Right ventricle myocardium inferior (tissue), 1 donor: ENCODE measurements around the gene NGDN. TPM values are rescaled to one million over a fixed set of nuclear protein-coding genes. Genes with fewer than 3 reads are reported as not detected.

ENCODE experiments used
- ATAC-seq: fragments of 200-7000 bp; cut with Tn5 transposase; one replicate; pipeline ENCODE4 v1.9.1; 2020; ENCODE audit warnings: mild to moderate bottlenecking, moderate library complexity
- DNase-seq: peaks from one replicate; pipeline ENCODE4 v3.0.0; 2021; ENCODE audit errors: missing footprints
- intact Hi-C: fragments of 100-400 bp; cut with DNase I; formaldehyde crosslinking; loops from one replicate; pipeline ENCODE4 v1.11.0; 2022
- total RNA-seq: library from RNA; stranded (reverse); fragmentation: NEBNext Ultra II Directional; extraction: Animal tissue kit (Norgen Biotek cat#: 25700); gene quantifications from one replicate; pipeline ENCODE4 v1.2.1, GENCODE V29; 2021
- donor health status: DM: no; HTN: yes; CAD: no; lungs with severe emphysema.

Gene NGDN
- total RNA-seq, 1 donor from 2014 or later, result 19.8 TPM

GRCh38 chr14:23513005-23513817 lies 43.7 kb downstream of the NGDN start:
- intact Hi-C loops, result no loop called here
- DNase-seq (no peak), ATAC-seq (no peak)

DNA sequence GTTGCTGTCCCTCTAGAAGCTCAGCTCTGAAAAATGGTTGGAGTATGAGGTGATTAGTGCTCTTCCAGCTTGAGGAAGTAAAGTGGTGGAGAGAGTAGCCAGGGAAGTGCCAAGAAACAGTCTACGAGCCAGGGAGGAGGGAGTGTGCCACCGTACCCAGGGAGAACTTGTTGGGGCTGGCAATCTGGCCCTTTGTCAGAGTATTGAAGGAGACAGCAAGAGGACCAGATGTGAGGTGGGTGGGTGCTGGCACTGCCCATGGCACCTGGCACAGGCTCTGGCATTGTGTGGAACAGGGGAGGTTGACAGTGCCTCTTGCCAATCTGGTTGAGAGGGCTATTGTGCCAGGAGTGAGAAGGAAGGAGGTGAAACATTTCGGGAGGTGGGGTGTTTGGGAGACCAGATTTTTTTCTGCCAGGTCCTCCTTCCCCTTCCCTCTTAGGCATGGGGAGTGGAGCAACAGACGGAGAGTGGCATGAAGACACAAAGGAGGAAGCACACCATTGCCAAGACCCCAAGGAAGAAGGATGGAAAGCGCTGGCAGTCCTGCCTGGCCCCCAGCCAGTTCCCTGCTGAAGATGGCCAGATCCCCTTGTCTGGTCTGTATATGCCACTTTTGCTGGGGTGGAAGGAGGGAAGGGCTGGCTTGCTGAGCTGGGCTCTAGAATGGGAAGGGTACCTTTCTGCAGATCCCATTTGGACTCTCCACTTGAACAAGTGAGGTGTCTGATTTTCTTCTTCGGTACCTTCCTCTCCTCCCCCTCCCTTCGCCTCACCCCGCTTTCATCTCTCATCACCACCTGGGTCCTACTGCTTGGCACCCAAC lies 44.5 kb downstream of the NGDN start:
- DNase-seq (no peak), ATAC-seq (no peak)
- intact Hi-C loops, result no loop called here

DNA sequence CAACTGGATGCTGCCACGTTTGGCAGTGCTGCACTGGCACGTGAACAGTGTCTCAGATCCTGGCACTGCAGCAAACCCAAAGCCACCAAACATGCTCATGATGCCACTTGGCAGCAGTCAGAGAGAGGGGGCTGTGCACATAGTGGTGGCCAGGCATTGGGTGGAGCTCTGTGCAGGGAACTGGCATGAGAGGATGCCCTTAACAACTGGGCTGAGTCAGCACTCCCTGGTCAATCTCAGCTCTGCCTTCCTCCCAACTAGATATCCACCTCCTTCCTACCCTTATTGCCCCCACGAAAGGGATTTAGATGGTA lies 45.1 kb downstream of the NGDN start:
- intact Hi-C loops, result no loop called here
- DNase-seq (no peak), ATAC-seq (peak; percentile 27)

GRCh38 chr14:23517650-23518326 lies 48.3 kb downstream of the NGDN start:
- intact Hi-C loops, result no loop called here
- ATAC-seq (no peak), DNase-seq (no peak)

DNA sequence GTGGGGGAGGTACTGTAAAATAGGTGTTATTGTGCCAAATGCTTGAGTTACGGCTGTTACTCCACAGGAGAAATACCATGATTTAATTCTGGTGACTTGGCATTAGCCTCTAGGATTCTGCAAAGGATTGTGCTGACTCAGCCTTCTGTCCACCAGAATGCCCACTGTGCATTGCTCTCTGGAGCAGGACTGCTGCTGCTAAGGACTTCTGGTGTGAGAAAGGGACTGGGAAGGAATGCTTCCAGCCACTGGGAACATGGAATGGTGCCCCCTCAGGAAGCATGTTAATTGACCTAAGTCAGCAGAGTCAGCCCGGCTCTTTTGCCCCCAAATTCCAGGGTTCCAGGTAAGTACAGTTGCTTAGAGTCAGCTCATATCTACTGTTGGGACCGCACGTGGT lies 49.2 kb downstream of the NGDN start:
- ATAC-seq, result no peak
- no peak for DNase-seq
- intact Hi-C loops, result no loop called here

DNA sequence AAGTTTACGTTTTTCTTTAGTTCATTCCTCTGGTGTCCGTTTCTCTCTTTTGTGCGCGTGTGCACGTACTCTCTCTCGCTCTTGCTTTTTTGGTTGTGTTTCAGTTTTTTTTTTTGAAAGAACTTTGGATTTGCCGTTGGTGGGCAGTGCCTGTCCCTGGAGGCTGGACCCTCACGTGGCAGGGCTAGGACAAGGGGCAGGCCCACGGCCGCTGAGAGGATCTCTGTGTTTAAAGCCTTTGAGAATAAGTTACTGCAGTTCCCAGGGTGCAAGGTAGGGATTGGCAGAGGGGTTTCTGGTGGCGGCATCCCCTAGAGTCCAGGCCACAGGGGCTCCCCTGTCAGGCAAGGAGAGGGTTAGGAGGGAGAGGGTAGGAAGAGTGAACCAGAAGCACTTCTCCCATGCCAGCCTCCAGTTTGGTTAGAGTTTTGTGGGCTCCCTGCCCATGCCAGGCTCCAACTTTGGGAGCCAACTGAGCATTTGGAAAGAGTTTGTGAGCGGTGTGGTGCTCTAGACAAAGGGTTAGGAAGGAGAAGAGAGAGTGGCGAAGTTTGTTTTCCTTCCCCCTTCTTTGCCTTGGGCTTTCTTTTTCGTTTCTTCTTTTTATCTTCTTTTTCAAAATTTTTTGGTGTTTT lies 51.5 kb downstream of the NGDN start:
- ATAC-seq (no peak), DNase-seq (no peak)
- intact Hi-C loops, result no loop called here

DNA sequence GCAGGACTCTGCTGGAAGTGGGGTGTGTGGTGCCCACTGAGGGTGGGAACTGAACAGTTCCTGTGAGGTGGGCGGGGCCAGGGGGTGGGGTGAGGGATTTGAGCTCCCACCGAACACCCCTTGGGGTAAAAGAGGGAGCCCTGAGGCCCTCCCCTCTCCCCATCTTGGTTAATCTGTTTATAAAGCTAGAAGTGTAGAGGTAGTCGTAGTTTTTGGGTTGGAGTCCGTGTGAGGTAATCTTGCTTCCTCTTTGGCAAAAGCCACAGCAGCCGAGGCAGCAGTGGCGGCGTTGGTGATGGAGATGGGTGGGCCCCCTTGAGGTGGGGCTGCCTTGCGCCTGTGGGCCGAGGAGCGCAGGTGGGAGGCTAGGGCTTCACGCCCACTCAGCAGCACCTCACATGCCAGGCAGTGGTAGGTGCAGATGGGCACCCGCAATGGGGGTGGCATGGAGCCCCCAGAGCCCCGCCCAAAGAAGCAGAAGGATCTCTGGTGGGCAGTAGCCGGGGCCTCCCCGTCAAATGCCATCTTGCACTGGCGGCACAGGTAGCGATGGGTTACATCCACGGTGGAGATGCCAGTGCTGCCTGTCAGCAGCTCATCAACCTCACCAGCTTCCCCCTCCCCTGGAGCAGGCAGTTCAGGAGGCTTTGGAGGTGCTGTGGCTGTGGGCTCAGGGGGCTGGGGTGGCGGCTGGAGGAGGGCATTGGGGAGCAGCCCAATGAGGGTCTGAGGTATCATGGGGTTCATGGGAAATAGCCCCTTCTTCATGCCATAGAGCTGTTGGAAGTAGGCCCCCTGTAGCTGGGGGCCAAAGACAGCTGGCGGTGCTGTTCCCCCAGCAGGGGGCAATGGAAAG lies 52.5 kb downstream of the NGDN start:
- ATAC-seq, result no peak
- intact Hi-C loops, result no loop called here
- no peak for DNase-seq

DNA sequence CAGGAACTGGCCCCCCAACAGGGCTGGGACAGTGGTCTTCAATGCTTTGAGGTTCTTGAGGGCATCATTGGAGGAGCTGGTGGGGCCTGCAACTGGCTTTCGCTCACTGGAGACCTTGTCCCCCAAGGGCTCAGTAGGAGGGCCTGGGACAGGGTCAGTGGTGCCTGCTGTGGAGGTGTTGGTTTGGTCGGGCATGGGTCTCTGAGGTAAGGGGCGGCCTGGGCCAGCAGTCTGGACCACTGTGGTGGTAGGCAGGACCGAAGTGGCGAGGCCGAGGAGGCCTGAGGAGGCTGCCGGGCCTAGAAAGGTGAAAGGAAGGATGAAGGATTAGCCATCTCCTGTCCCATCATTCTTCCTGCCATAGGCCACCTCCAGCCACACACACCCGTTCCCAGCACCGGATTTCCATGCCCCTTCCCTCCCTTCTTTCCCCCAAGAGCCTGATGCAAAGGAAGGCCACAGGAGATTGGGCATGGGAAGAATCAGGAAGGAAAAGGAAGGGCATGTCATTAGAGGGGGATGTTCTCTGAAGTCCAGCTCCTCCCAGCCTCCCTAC lies 53.2 kb downstream of the NGDN start:
- intact Hi-C loops, result no loop called here

GRCh38 chr14:23523229-23524016 lies 53.9 kb downstream of the NGDN start:
- no peak for DNase-seq
- intact Hi-C loops, result no loop called here
- no peak for ATAC-seq

More for the DNA sequence above, 53.2 kb downstream of the NGDN start:
- ATAC-seq, result no peak
- no peak for DNase-seq

DNA sequence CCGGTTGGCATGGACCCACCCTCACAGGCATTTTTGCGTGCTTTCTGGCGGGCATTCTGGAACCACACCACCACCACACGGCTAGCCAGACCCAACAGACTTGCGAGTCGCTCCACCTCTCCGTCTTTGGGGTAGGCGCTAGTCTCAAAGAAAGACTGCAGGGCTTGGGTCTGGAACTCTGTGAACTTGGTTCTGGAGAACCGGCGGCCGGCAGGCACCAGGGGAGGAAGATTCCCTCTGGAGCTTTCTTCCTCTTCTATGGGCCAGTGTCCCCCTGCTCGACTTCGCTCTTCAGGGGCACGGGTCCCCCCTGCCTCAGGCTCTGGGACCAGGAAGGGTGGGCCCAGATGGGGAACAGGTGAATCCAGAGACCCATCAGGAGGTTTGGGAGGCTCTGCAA lies 55.5 kb downstream of the NGDN start:
- intact Hi-C loops, result no loop called here
- DNase-seq (no peak), ATAC-seq (no peak)

DNA sequence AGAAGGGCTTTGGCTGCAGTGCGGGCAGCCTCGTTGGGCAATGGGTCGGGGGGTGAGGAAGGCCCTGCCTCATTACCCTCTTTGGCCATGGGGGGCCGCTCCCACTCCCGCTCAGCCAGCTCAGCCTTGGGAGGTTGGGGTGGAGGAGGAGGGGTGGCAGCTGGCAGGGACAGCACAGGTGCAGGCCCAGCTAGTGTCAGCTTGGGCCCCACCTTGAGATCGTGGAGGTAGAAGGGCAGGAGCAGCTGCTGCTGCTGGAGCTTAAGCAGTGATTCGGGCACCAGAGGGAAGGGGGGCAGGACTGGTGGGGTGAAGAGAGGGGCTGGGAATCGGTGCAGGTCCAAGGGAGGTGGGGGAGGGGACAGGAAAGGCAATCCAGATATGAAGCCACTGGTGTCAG lies 56.1 kb downstream of the NGDN start:
- no peak for DNase-seq
- intact Hi-C loops, result no loop called here
- ATAC-seq, result no peak

Other genes starting within 250 kb of the NGDN start
- gene RNF212B, start 231.8 kb upstream of the NGDN start, total RNA-seq, result not detected
- 8.0 TPM for gene HOMEZ, start 183.6 kb upstream of the NGDN start, total RNA-seq
- 7.9 TPM for gene PPP1R3E, start 166.8 kb upstream of the NGDN start, total RNA-seq
- 35.4 TPM for gene BCL2L2, start 162.9 kb upstream of the NGDN start, total RNA-seq
- 73.7 TPM for gene PABPN1, start 148.2 kb upstream of the NGDN start, total RNA-seq
- gene SLC22A17, start 116.8 kb upstream of the NGDN start, total RNA-seq, result 10.1 TPM
- 4.0 TPM for gene EFS, start 104.5 kb upstream of the NGDN start, total RNA-seq
- gene IL25, start 96.9 kb upstream of the NGDN start, total RNA-seq, result not detected
- 0.92 TPM for gene CMTM5, start 92.7 kb upstream of the NGDN start, total RNA-seq
- 3,910 TPM for gene MYH6, start 61.4 kb upstream of the NGDN start, total RNA-seq
- 11,833 TPM for gene MYH7, start 34.0 kb upstream of the NGDN start, total RNA-seq
- 0.60 TPM for gene ZFHX2, start 82.1 kb downstream of the NGDN start, total RNA-seq
- gene THTPA, start 86.6 kb downstream of the NGDN start, total RNA-seq, result 16.0 TPM
- 15.5 TPM for gene AP1G2, start 98.1 kb downstream of the NGDN start, total RNA-seq
- 0.24 TPM for gene JPH4, start 109.1 kb downstream of the NGDN start, total RNA-seq
- gene DHRS2, start 166.7 kb downstream of the NGDN start, total RNA-seq, result not detected